ENCODE measurements around the gene UGT1A4.

UGT1A4 gene

GRCh38 chr2:233814056-233814835, 95.7 kb downstream of the UGT1A4 start:
- peak; percentile 20 for DNase-seq (ENCODE audit: low read depth)
- TF ChIP-seq CTCF (conservative IDR thresholded peaks at IDR 0.05; ENCODE audit: control insufficient read depth, insufficient read depth, low read depth, low read length): no peak

GRCh38 chr2:233815861-233816260, 97.3 kb downstream of the UGT1A4 start:
- H3K4me3 ChIP-seq (ENCODE audit: control insufficient read depth, low read depth, low read length): no peak overlapping the region
- no peak for DNase-seq (ENCODE audit: low read depth)
- TF ChIP-seq CTCF (conservative IDR thresholded peaks at IDR 0.05; ENCODE audit: control insufficient read depth, insufficient read depth, low read depth, low read length): no peak

More at GRCh38 chr2:233814056-233814835, 95.7 kb downstream of the UGT1A4 start:
- H3K4me3 ChIP-seq (ENCODE audit: control insufficient read depth, low read depth, low read length): no peak overlapping the region

- TF ChIP-seq CTCF (conservative IDR thresholded peaks at IDR 0.05; ENCODE audit: control insufficient read depth, insufficient read depth, low read depth, low read length): no peak
- no peak for DNase-seq (ENCODE audit: low read depth)
Measured at GRCh38 chr2:233816334-233816733, 97.8 kb downstream of the UGT1A4 start.

GRCh38 chr2:233816771-233817170, 98.2 kb downstream of the UGT1A4 start:
- DNase-seq (ENCODE audit: low read depth): no peak
- TF ChIP-seq CTCF (conservative IDR thresholded peaks at IDR 0.05; ENCODE audit: control insufficient read depth, insufficient read depth, low read depth, low read length): no peak
- H3K4me3 ChIP-seq (ENCODE audit: control insufficient read depth, low read depth, low read length): no peak overlapping the region

More at GRCh38 chr2:233816334-233816733, 97.8 kb downstream of the UGT1A4 start:
- H3K4me3 ChIP-seq (ENCODE audit: control insufficient read depth, low read depth, low read length): no peak overlapping the region

GRCh38 chr2:233817361-233817911, 98.9 kb downstream of the UGT1A4 start:
- no peak for TF ChIP-seq CTCF (conservative IDR thresholded peaks at IDR 0.05; ENCODE audit: control insufficient read depth, insufficient read depth, low read depth, low read length)
- peak; percentile 48 for DNase-seq (ENCODE audit: low read depth)
- H3K4me3 ChIP-seq (ENCODE audit: control insufficient read depth, low read depth, low read length): no peak overlapping the region

- no peak overlapping the region for H3K4me3 ChIP-seq (ENCODE audit: control insufficient read depth, low read depth, low read length)
- no peak for TF ChIP-seq CTCF (conservative IDR thresholded peaks at IDR 0.05; ENCODE audit: control insufficient read depth, insufficient read depth, low read depth, low read length)
- no peak for DNase-seq (ENCODE audit: low read depth)
Measured at GRCh38 chr2:233817995-233818638, 99.6 kb downstream of the UGT1A4 start.
